Upper lobe of right lung (tissue), 1 donor: ENCODE results near the gene TRDN. TPM values are rescaled to one million over a fixed set of nuclear protein-coding genes. Genes with fewer than 3 reads are reported as not detected.

ENCODE experiments used
- ATAC-seq: fragments of 200-7000 bp; cut with Tn5 transposase; one replicate; pipeline ENCODE4 v1.9.1; 2020; ENCODE audit warnings: mild to moderate bottlenecking, moderate library complexity
- DNase-seq: peaks from one replicate; pipeline ENCODE4 v3.0.0-alpha.2; 2020
- H3K27ac ChIP-seq: fragments of 200-600 bp; one replicate; pipeline ENCODE4 v1.8.0; 2022
- H3K27me3 ChIP-seq: fragments of 200-600 bp; one replicate; pipeline ENCODE4 v1.8.0; 2022; ENCODE audit warnings: mild to moderate bottlenecking
- H3K36me3 ChIP-seq: fragments of 200-600 bp; one replicate; pipeline ENCODE4 v1.8.0; 2022
- H3K4me1 ChIP-seq: fragments of 200-600 bp; one replicate; pipeline ENCODE4 v1.8.0; 2022
- H3K4me3 ChIP-seq: fragments of 200-600 bp; one replicate; pipeline ENCODE4 v1.8.0; 2022; ENCODE audit warnings: mild to moderate bottlenecking
- H3K9me3 ChIP-seq: fragments of 200-600 bp; one replicate; pipeline ENCODE4 v1.8.0; 2022
- intact Hi-C: fragments of 100-400 bp; cut with DNase I; formaldehyde crosslinking; loops from one replicate; pipeline ENCODE4 v1.11.0; 2022
- total RNA-seq: library from RNA; stranded (reverse); fragmentation: NEBNext Ultra II Directional; extraction: Animal tissue kit (Norgen Biotek cat#: 25700); gene quantifications from one replicate; pipeline ENCODE4 v1.2.1, GENCODE V29; 2021
- TF ChIP-seq, protein P1 (sequence below): fragments of 200-600 bp; IDR thresholded peaks from one replicate; pipeline ENCODE4 v1.8.0; 2022; ENCODE audit warnings: antibody characterized with exemption
- donor health status: DM: no; HTN: yes; CAD: no; lungs with severe emphysema.

The TRDN gene
- total RNA-seq, 1 donor from 2014 or later, result not detected

DNA sequence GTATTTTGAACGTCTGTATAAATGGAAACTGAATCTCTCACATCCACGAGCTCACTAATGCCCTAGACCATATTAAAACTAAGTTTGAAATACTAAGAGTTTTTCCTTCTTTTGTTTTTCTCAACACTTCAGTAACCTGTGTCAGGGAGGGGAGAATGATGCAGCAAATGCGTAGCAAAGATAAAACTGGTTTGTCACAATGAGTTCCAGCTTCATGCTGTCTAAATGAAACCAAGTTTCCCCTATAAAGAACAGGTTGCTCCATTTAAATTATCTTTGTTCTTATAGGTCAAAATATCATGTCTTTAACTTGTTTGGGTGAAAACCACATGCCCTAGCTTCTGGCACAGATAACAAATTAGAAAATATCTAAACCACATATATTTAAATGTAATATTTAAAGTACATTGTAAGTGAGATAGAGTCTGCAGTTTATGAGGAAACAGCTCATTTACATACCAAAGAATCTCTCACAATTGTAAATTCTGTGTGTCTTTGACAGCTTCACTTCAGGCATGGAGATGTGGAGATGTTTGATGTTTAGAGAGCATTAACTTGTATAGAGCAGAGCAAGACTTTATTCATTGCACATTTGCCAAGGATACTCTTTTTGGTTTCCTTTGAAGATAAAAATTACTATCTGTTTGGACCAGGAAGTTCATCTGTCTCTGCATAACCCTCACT lies 7.3 kb downstream of the TRDN start:
- TF ChIP-seq, protein P1, sequence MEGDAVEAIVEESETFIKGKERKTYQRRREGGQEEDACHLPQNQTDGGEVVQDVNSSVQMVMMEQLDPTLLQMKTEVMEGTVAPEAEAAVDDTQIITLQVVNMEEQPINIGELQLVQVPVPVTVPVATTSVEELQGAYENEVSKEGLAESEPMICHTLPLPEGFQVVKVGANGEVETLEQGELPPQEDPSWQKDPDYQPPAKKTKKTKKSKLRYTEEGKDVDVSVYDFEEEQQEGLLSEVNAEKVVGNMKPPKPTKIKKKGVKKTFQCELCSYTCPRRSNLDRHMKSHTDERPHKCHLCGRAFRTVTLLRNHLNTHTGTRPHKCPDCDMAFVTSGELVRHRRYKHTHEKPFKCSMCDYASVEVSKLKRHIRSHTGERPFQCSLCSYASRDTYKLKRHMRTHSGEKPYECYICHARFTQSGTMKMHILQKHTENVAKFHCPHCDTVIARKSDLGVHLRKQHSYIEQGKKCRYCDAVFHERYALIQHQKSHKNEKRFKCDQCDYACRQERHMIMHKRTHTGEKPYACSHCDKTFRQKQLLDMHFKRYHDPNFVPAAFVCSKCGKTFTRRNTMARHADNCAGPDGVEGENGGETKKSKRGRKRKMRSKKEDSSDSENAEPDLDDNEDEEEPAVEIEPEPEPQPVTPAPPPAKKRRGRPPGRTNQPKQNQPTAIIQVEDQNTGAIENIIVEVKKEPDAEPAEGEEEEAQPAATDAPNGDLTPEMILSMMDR, result no peak
- Histone ChIP-seq H3K27ac (no peak overlapping the region), H3K27me3 (no peaks in the 10 kb centered on the region), H3K4me1 (no peaks in the 10 kb centered on the region), H3K36me3 (no peaks in the 10 kb centered on the region), H3K9me3 (no peaks in the 10 kb centered on the region), H3K4me3 (no peak overlapping the region)
- DNase-seq (no peak), ATAC-seq (no peak)
- intact Hi-C loops, result no loop called here

DNA sequence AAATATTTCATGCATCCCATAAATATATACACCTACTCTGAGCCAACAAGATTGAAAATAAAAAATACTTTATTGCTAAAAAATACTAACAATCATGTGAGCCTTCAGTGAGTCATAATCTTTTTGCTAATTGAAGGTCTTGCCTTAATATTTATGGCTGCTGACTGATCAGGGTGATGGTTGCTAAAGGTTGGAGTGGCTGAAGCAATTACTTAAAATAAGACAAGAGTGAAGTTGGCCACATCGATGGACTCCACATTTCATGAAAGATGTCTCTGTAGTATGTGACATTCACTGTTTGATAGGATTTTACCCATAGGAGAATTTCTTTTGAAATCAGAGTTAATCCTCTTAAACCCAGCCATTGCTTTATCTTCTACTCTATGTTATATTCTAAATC lies 11.1 kb downstream of the TRDN start:
- no peaks in the 10 kb centered on the region for H3K27me3 ChIP-seq
- DNase-seq (no peak), ATAC-seq (no peak)
- no peak overlapping the region for H3K27ac ChIP-seq
- H3K4me3 ChIP-seq, result no peak overlapping the region
- TF ChIP-seq, protein P1, result no peak
- no peaks in the 10 kb centered on the region for H3K9me3 ChIP-seq
- no peaks in the 10 kb centered on the region for H3K36me3 ChIP-seq
- intact Hi-C loops, result no loop called here
- H3K4me1 ChIP-seq, result no peaks in the 10 kb centered on the region

DNA sequence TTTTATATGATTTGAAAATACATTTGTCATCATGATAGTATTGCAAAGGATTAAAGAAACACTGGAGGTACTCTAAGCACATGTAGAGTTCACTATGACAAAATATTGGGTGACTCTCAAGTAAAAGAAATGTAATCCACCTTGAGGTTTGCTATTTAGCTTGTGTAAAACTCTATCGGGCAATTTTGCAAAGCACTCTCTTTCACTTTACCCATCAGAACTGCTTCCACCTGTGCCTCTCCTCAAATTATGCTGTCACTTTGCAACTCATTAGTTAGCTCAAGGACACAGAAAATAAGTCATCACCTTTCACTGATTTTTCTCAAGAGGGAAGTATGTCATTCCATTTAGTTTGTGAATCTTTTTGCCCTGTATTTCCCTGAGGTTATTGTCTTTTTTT lies 14.0 kb downstream of the TRDN start:
- no peak for DNase-seq
- Histone ChIP-seq H3K4me1 (no peaks in the 10 kb centered on the region), H3K27me3 (no peaks in the 10 kb centered on the region), H3K9me3 (no peaks in the 10 kb centered on the region), H3K27ac (no peak overlapping the region), H3K4me3 (no peak overlapping the region), H3K36me3 (no peaks in the 10 kb centered on the region)
- no peak for ATAC-seq
- intact Hi-C loops, result no loop called here
- TF ChIP-seq, protein P1, result no peak

DNA sequence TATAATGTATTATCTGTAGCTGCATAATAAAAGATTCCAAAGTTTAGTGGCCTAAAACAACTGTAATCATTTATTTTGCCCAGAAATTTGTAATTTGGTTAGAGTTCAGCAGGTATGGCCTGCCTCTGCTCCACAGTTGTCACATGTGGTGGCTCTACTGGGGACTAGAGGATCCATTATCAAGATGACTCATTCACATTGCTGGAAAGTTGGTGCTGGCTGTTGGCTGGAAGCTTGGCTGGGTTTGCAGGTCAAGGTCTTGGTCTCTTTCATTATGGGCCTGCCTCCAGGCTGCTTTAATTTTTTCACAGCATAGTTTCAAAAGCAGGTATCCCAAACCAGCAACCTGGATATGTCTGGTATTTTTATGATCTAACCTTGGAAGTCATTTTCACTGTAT lies 17.6 kb downstream of the TRDN start:
- no peak overlapping the region for H3K27ac ChIP-seq
- H3K4me1 ChIP-seq, result no peaks in the 10 kb centered on the region
- H3K4me3 ChIP-seq, result no peak overlapping the region
- no peaks in the 10 kb centered on the region for H3K9me3 ChIP-seq
- TF ChIP-seq, protein P1, result no peak
- DNase-seq (no peak), ATAC-seq (no peak)
- intact Hi-C loops, result no loop called here
- H3K27me3 ChIP-seq, result no peaks in the 10 kb centered on the region
- no peaks in the 10 kb centered on the region for H3K36me3 ChIP-seq

DNA sequence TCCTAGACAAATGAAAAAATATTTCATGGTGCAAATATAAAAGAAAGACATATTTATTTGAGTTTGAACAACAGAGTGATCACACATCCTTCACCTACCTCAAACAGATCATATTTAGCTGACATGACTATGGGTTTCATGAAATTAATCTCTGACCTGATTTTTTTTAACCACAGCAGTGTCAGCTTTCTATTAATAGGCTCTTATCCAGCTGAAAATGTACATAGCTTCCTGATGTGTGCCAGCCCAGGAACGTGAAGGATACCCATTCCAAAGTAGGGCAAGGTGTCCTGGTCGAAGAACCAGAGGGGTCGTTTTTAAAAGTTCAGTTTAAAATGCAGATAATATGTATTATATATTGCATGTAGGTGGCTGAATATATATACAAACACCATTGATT lies 19.8 kb downstream of the TRDN start:
- TF ChIP-seq, protein P1, result no peak
- no peaks in the 10 kb centered on the region for H3K27me3 ChIP-seq
- no peaks in the 10 kb centered on the region for H3K36me3 ChIP-seq
- DNase-seq (no peak), ATAC-seq (no peak)
- H3K4me3 ChIP-seq, result no peak overlapping the region
- intact Hi-C loops, result no loop called here
- no peaks in the 10 kb centered on the region for H3K4me1 ChIP-seq
- no peaks in the 10 kb centered on the region for H3K9me3 ChIP-seq
- H3K27ac ChIP-seq, result no peak overlapping the region

DNA sequence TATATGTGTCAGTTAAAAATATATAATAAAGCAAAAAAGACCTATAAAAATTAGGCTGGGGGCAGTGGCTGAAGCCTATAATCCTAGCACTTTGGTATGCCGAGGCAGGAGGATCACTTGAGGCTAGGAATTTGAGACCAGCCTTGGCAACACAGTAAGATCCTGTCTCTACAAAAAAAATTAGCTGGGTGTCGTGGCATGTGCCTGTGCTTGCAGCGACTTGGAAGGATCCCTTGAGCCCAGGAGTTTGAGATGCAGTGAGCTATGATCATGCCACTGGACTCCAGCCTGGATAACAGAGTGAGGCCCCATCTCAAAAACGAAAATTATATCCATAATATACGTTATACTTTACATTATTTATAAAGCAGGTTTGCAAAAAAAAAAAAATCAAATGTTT lies 20.7 kb downstream of the TRDN start:
- TF ChIP-seq, protein P1, result no peak
- H3K9me3 ChIP-seq, result no peaks in the 10 kb centered on the region
- intact Hi-C loops, result no loop called here
- no peaks in the 10 kb centered on the region for H3K36me3 ChIP-seq
- ATAC-seq (no peak), DNase-seq (no peak)
- H3K4me3 ChIP-seq, result no peak overlapping the region
- no peaks in the 10 kb centered on the region for H3K27me3 ChIP-seq
- no peak overlapping the region for H3K27ac ChIP-seq
- H3K4me1 ChIP-seq, result no peaks in the 10 kb centered on the region
